D721Med (cell line): ENCODE measurements around the gene PRDM15.
"Not testable (repeated sequence)": the region's sequence is repeated elsewhere in the genome, so short reads cannot be mapped to it uniquely, and the experiment has no call there.

Source experiments
- DNase-seq: peaks from one replicate; pipeline ENCODE4 v3.0.0; 2011; ENCODE audit warnings: low spot score; ENCODE audit not compliant: insufficient read length
- FAIRE-seq: peaks from 2 replicates; lab custom pipeline; 2011; peaks lifted over from hg19 to GRCh38; lab: Jason Lieb, UNC
- TF ChIP-seq, protein P1 (sequence below): IDR thresholded peaks from 2 replicates; pipeline ENCODE4 v1.5.1; 2012; ENCODE audit warnings: mild to moderate bottlenecking, control low read depth; ENCODE audit not compliant: insufficient read depth; ENCODE audit errors: missing control alignments

PRDM15 gene

DNA sequence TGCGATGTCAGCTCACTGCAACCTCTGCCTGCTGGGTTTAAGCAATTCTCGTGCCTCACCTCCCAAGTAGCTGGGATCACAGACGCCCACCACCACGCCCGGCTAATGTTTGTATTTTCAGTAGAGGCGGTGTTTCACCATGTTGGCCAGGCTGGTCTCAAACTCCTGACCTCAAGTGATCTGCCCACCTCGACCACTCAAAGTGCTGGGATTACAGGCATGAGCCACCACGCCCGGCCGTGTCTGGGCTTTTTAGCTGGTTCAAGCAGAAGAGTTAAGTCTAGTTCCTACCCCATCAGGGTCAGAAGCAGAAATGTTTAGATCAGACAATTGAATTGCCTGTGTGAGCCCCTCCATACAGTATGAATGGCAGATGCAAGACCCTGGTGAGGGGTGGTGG is 84.5 kb downstream of the PRDM15 start:
- FAIRE-seq (no peak), DNase-seq (no peak)
- TF ChIP-seq, protein P1, sequence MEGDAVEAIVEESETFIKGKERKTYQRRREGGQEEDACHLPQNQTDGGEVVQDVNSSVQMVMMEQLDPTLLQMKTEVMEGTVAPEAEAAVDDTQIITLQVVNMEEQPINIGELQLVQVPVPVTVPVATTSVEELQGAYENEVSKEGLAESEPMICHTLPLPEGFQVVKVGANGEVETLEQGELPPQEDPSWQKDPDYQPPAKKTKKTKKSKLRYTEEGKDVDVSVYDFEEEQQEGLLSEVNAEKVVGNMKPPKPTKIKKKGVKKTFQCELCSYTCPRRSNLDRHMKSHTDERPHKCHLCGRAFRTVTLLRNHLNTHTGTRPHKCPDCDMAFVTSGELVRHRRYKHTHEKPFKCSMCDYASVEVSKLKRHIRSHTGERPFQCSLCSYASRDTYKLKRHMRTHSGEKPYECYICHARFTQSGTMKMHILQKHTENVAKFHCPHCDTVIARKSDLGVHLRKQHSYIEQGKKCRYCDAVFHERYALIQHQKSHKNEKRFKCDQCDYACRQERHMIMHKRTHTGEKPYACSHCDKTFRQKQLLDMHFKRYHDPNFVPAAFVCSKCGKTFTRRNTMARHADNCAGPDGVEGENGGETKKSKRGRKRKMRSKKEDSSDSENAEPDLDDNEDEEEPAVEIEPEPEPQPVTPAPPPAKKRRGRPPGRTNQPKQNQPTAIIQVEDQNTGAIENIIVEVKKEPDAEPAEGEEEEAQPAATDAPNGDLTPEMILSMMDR = no peak

DNA sequence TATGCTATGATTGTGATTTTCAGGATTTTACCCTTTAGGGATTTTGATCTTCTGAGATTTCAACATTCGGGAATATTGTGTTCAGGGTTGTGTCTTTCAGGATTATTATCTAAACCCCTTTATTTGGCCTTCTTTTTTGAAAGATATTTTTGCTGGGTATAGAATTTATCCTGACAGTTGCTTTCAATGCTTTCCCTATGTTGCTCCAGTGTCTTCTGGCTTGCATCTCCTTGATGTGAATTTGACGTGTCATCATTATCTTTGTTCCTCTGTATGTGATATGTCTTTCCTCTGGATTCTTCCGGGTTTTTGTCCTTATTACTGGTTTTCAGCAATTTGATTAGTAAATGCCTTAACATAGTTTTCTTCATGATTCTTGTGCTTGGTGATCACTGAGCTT is 86.4 kb downstream of the PRDM15 start:
- no peak for DNase-seq
- TF ChIP-seq, protein P1 = no peak
- no peak for FAIRE-seq

DNA sequence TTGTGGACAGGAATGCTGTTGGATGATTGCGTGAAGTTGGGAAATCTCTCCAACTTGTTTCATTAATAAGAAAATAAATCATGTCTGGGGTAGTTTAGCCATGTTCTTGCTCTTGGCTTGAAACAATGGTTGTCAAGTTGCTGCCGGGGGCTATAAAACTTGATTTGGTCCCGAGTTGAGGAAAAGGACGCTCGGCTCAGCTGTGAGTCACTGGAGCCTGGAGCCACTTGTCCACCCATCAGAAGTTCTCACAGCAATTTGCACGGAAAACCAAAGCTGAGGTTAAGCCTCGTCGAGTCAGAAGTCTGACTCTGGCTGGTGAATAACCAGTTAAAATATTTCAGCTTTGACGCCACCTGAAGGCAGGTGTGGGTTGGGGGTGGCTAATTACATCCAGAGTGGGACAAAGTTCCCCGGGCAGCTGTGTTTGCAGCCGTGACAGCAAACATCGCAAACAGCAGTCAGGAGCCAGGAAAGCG is 92.6 kb downstream of the PRDM15 start:
- TF ChIP-seq, protein P1 = no peak
- FAIRE-seq (no peak), DNase-seq (no peak)

DNA sequence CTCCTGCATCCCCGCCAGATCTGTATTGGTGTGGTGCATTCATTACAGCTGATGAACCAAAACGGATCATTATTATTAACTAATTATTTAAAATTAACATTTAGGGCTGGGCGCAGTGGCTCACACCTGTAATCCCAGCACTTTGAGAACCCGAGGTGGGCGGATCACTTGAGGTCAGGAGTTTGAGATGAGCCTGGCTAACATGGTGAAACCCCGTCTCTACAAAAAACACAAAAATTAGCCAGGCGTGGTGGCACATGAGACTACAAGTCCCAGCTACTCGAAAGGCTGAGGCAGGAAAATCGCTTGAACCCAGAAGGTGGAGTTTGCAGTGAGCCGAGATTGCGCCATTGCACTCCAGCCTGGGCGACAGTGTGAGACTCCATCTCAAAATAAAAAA is 93.9 kb downstream of the PRDM15 start:
- FAIRE-seq, DNase-seq: not testable (repeated sequence)

DNA sequence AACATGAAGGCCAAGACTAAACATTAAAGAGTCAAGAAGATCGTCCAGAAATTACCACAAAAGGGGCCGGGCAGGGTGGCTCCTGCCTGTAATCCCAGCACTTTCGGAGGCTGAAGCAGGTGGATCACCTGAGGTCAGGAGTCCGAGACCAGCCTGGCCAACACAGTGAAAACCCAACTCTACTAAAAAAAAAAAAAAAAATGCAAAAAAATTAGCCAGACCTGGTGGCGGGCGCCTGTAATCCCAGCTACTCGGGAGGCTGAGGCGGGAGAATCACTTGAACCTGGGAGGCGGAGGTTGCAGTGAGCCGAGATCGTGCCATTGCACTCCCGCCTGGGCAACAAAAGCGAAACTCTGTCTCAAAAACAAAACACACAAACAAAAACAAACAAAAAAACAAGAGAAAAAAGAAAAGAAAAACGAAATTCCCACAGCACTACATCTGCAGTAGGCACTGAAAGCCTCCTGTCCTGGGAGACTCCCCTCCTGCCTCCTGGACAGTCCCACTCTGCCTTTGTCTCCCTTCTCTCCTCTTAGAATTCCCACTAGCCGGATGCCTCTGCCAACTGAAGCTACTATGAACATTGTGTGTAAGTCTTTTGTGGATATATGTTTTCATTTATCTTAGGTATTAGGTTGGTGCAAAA is 94.6 kb downstream of the PRDM15 start:
- TF ChIP-seq, protein P1 = no peak
- no peak for FAIRE-seq

DNA sequence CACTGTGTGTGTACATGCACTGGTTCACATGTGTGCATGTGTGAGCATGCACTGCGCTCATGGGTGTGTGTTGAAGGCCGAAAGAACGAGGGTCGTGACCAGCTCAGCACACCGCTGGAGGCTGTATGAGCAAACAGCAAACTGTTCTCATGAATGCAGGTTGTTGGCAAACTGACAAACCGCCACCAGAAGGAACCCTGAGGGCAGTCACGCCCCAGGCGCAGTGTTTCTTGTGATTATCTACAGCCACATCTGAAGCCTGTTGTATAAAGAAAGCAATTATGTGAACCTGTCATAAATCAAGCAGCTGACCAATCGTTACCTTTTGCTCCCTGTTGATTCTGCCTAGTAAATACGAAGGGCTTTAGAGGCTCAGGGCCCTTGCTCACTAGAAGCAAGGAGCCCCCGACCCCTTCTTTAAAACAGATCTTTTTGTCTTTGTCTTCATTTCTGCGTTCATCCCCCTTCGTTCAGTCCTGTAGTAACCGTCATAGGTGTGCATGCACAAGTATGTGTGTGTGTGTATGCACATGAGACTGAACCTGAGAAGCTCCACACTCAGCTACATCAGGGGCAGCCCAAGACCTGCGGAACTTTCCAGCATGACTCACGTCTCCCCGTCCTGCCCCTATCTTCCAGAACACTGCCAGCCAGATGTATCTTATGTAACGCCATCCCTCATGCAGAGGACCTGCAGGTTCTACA is 95.5 kb downstream of the PRDM15 start:
- TF ChIP-seq, protein P1 = no peak
- no peak for FAIRE-seq
- no peak for DNase-seq

More for the DNA sequence above, 94.6 kb downstream of the PRDM15 start:
- no peak for DNase-seq

DNA sequence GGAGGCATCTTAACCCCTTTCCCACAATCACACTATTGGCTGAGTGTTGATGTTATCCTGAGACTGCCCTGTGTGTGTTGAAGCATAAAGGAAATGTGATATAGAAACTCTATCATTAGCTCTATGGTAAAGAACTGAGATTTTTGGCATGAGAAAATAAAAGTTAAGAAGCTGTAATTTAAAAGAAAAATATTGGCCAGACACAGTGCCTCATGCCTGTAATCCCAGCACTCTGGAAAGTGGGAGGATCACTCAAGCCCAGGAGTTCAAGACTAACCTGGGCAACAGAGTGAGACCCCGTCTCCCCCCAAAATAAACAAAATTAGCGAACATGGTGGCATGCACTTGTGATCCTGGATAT is 98.1 kb downstream of the PRDM15 start:
- FAIRE-seq (no peak), DNase-seq (no peak)
- TF ChIP-seq, protein P1 = no peak
